Stimulated activated CD8-positive, alpha-beta memory T cell treated with anti-CD3 and anti-CD28 coated beads, Interleukin-15, amount 100 ng/mL, for 4 hours (primary cell): Measurements from ENCODE around the gene PDE2A.

Experiments
- DNase-seq, 2 donors: peaks; one replicate each; pipeline ENCODE4 v3.0.0-alpha.2; 2020; ENCODE audit warnings: low read depth in 2 of 2

PDE2A gene

GRCh38 chr11:72683782-72684200, 9.6 kb upstream of the PDE2A start:
- peak; percentile 24 to 27 for DNase-seq

DNA sequence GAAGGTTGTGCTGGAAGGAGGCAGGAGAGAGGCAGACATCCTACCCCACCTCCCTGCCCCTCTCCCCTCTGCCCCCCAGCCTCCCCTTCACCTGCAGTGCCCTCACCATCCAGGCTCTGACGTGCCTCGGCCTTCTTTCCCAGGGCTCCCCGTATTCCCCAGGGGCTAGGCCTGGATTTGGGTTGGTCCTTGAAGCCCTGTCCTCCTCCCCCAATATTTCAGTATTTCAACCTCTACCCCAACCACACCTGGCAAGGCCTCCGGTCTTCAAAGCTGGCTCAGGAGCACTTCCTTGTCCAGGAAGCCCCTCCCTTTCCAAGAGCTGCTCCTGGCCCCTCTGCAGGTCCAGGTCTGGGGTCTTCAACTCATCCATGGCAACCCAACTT, 8.6 kb upstream of the PDE2A start:
- no peak for DNase-seq

DNA sequence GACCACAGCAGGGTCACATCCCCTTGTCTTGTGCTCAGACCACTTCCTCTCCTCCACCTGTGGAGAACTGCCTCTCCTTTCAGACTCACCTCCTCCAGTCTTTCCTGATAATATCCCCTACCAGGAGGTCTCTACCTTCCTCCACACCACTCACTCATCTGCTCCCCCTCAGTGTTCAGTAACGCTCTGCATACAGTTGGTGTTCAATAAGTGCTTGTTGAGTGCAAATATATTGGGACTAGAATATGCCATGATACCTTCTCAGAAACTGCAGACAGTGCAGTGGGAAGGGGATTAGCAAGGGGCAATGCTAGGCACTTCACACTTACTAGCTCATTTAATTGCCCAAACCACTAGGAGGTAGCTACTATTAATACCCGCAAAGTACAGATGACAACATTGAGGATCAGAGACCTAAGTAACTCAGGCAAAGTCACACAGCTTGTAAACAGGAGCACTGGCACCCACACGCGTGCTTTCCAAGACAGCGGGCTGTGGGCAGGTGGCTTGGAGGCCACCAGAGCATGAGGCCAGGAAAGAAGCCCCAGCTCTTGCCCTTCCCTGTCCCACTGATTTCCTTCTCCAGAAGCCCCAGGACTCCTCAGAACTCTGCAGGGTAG, 8.1 kb upstream of the PDE2A start:
- no peak for DNase-seq

GRCh38 chr11:72681226-72682153, 7.3 kb upstream of the PDE2A start:
- DNase-seq: no peak

GRCh38 chr11:72680624-72681158, 6.5 kb upstream of the PDE2A start:
- DNase-seq: no peak

- DNase-seq: no peak
These were observed 5.6 kb upstream of the PDE2A start for GRCh38 chr11:72679869-72680268.

GRCh38 chr11:72678524-72678923, 4.3 kb upstream of the PDE2A start:
- no peak for DNase-seq

- DNase-seq: peak; percentile 12 to 13
These were observed 2.7 kb upstream of the PDE2A start for GRCh38 chr11:72676861-72677341.

DNA sequence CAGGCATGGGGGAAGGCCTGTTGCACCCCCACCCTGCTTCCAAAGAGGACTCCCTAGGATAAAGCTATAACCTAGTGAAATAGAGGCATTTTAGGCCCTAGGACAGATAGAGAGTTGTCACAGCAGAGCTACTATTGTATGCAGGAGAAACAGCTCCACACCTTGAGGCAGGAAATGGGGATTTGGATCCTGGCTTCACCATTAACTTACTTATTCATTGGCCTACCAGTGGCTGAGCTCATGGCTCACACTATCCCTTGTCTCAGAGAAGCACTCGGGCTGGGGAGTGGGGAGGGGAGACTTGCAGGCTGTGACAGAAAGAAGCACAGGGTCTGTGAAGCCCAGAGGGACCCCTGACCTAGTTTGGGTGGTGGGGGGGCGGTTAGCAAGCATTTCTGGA, 999 bp upstream of the PDE2A start:
- no peak for DNase-seq

- no peak for DNase-seq
These were observed 809 bp downstream of the PDE2A start for GRCh38 chr11:72673284-72673942.

- DNase-seq: no peak
These were observed 1.5 kb downstream of the PDE2A start for GRCh38 chr11:72672597-72673238.

GRCh38 chr11:72671152-72672099, 2.8 kb downstream of the PDE2A start:
- DNase-seq: no peak

- DNase-seq: no peak
These were observed 4.2 kb downstream of the PDE2A start for GRCh38 chr11:72670041-72670440.

DNA sequence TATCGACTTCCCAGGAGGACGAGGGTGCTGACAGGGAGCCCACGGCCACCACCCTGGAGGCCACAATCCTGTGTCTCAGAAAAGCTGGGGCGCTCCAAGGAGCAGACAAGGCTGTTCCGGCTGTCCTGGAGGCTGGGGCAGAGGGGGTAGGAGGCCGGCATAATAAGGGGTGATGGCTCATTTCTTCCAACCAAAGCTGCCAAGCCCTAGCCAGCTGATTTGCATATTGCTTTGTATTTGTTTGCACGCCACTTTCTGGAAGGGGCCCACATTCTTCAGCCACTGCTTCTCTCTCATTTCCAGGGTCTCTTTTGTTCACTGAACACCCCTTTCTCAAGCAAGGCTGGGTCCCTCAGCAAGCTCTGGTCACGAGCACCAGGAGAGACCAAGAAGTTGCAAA, 4.7 kb downstream of the PDE2A start:
- no peak for DNase-seq

GRCh38 chr11:72668629-72669347, 5.4 kb downstream of the PDE2A start:
- DNase-seq: no peak

GRCh38 chr11:72665911-72666472, 8.2 kb downstream of the PDE2A start:
- no peak for DNase-seq

DNA sequence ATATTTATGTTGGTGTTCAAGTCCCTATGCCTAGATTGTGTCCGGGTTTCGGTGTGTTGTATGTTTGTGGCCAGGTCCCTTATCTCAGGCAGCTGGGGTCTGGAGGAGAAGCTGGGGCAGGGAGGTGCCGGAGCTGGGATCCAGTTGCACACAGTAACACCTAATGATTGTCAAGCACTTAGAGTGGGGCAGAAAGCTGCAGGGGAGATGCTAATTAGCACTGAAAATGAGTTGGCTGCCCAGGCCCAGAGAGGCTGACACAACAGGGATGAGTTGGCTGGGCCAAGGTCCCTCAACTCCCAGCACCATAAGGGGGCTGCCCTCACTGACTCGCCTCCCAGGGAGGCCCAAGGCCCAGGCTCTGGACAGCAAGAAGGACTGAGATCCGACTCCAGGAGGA, 12.2 kb downstream of the PDE2A start:
- DNase-seq: no peak

DNA sequence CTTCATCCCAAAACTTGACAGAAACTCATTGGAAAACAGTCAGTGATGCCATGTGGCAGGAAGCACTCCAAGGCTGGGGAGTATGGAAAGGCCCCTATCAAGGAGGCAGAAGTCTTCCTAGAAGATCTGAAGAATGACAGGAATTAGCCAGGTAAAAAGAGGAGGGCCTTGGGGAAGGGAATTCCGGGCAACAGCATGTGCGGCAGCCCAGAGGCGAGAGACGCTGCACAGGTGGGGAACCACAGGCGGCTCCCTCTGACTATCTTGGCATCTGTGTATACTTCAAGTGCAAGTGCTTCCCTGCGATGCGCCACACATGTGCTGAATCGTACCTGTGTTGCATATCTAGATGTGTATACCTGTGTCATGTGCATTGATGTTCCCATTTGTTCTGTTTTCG, 12.7 kb downstream of the PDE2A start:
- DNase-seq: no peak

DNA sequence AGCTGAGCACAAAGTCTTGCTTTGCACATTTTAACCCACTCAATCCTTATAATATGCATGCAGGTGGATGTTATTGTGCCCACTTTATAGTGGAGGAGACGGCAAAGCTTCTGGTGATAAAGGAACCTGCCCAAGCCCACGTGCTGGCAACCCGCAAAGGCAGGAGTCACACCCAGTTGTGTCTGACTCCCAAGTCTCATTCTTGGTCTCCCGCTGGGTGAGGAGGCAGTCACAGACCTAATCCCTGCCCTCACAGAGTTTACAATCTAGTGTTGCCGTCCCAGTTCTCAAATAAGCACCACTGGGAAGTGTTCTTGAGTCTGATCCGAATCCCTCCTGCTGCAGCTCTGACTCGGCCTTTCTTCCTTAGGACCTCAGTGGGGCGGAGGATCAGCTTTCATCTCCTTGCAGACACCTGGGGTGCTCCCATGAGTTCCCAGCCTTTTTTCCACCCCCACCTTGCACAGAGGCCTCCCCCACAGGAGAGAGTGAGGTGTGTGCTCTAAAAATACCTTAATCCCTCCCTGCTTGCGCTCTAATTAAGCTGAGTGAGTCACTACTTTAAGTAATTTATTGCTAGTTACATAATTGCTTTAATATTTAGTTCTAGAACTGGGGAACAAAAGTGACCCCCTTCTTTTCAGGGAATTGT, 15.1 kb downstream of the PDE2A start:
- no peak for DNase-seq
